ENCODE results near the gene GIGYF1. TPM values are rescaled to one million over a fixed set of nuclear protein-coding genes. Genes with fewer than 3 reads are reported as not detected.

The GIGYF1 gene
- total RNA-seq, 1 experiment from 2014 or later, result 47.4 TPM

DNA sequence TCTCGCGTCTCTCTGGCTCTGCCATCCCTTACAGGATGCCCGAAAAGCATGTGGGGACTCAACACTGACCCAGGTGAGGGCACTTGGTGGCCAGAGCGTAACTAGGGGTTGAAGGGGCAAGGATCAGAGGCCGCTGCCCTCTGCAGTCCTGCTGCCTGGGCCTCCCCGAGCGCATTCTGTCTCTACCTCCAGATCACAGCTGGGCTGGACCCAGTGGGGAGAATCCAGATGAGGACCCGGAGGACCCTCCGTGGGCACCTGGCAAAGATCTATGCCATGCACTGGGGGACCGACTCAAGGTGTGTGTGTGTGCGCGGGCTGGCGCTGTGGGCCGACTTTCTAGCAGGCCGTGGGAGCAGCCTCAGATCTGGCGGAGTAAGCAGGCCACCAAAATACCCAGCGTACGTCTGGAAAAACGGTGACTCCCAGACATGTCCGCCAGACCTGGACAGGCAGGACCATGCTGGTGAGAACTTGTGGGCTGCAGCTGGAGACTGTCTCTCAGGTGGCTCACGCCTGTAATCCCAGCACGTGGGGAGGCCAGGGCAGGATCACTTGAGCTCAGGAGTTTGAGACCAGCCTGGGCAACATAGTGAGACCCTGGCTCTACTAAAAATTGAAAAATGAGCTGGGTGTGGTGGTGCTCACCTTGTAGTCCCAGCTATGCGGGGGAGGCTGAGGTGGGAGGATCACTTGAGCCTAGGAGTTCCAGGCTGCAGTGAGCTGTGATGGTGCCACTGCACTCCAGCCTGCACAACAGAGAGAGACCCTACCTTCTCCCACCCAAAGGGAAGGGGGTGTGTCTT, 17.3 kb downstream of the GIGYF1 start:
- TF ChIP-seq, protein P1, sequence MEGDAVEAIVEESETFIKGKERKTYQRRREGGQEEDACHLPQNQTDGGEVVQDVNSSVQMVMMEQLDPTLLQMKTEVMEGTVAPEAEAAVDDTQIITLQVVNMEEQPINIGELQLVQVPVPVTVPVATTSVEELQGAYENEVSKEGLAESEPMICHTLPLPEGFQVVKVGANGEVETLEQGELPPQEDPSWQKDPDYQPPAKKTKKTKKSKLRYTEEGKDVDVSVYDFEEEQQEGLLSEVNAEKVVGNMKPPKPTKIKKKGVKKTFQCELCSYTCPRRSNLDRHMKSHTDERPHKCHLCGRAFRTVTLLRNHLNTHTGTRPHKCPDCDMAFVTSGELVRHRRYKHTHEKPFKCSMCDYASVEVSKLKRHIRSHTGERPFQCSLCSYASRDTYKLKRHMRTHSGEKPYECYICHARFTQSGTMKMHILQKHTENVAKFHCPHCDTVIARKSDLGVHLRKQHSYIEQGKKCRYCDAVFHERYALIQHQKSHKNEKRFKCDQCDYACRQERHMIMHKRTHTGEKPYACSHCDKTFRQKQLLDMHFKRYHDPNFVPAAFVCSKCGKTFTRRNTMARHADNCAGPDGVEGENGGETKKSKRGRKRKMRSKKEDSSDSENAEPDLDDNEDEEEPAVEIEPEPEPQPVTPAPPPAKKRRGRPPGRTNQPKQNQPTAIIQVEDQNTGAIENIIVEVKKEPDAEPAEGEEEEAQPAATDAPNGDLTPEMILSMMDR (conservative IDR thresholded peaks at IDR 0.05; ENCODE audit: low read depth, low read length), result no peak
- no peak for TF ChIP-seq EZH2 (IDR thresholded peaks at IDR 0.05; ENCODE audit: borderline replicate concordance, low read depth, low read length, poor library complexity, severe bottlenecking)
- Histone ChIP-seq H3K4me3 (ENCODE audit: low read depth, low read length, poor library complexity, severe bottlenecking) (peak overlapping the region; percentile 98), H3K27ac (ENCODE audit: low read depth, low read length, poor library complexity, severe bottlenecking) (peak overlapping the region; percentile 48), H3K36me3 (ENCODE audit: insufficient read depth, low read length, poor library complexity, severe bottlenecking) (peaks cover 49% of the 10 kb centered on the region), H3K4me1 (ENCODE audit: insufficient read depth, low read length, poor library complexity, severe bottlenecking) (peaks cover 13% of the 10 kb centered on the region), H3K9me3 (ENCODE audit: low read depth, low read length, poor library complexity, severe bottlenecking) (no peaks in the 10 kb centered on the region), H3K27me3 (replicated peaks; ENCODE audit: insufficient read depth, low read depth, low read length, poor library complexity) (no peaks in the 10 kb centered on the region)
- BruUV-seq (replicated peaks), result no TSS peak
- ChIA-PET CTCF (interaction anchor here (0.7 kb wide), 1 partner anchor 48 kb away, joined by 6 read pairs; no protein-coding TSS in a partner anchor), POLR2A (ENCODE audit: low non-redundant PET) (interaction anchor here (0.6 kb wide), 1 partner anchor 15 kb away, joined by 3 read pairs; no protein-coding TSS in a partner anchor)
- no peak for DNase-seq (ENCODE audit: low spot score)
- intact Hi-C loops (cut with micrococcal nuclease; ENCODE audit: unreplicated experiment), result loop anchor here (10.0 kb wide), 1 partner anchor 92 kb away; the partner anchor contains the start of genes FBXO24 and LRCH4

DNA sequence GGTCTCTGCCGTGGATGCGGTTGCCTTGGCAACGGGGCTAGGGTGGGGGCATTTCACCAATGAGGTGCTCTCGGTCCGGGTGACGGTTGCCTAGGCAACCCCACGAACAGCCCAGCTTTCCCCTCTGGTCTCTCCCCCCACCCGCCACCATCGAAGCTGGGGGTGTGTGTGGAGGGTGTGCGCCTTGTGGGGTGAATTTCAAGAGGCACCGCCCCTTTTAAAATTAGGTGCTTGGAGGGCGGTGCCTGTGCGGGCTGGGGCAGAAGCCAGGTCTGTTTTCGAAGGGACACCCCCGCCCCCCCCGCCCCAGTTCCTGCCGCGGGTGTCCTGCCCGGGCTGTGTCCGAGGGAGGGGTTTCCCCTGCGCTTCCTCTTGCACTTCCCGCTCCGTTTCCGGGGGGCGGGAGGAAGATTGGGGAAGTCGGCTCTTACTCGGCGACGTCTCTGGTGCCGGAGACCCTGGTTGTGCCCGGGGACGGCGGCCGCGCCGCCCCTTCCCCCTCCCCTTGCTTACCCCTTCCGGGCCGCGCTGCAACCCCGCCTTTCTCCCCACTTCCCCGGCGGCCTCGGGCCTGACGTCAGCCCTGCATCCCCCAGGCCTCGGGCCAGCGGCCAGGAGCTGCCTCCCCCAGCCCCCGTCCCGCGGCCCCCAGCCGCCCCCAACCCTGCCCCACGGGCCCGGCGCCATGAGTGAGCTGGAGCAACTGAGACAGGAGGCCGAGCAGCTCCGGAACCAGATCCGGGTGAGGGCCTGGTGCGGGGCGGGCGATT, 18.3 kb downstream of the GIGYF1 start:
- CTCF ChIA-PET, result interaction anchor here (0.7 kb wide), 1 partner anchor 49 kb away, joined by 6 read pairs; no protein-coding TSS in a partner anchor
- DNase-seq (ENCODE audit: low spot score), result peak; percentile 83
- BruUV-seq (replicated peaks), result no TSS peak
- Histone ChIP-seq H3K4me3 (ENCODE audit: low read depth, low read length, poor library complexity, severe bottlenecking) (peak overlapping the region; percentile 98), H3K36me3 (ENCODE audit: insufficient read depth, low read length, poor library complexity, severe bottlenecking) (peaks cover 39% of the 10 kb centered on the region), H3K9me3 (ENCODE audit: low read depth, low read length, poor library complexity, severe bottlenecking) (no peaks in the 10 kb centered on the region), H3K4me1 (ENCODE audit: insufficient read depth, low read length, poor library complexity, severe bottlenecking) (peaks cover 8% of the 10 kb centered on the region), H3K27ac (ENCODE audit: low read depth, low read length, poor library complexity, severe bottlenecking) (peak overlapping the region; percentile 48), H3K27me3 (replicated peaks; ENCODE audit: insufficient read depth, low read depth, low read length, poor library complexity) (no peaks in the 10 kb centered on the region)
- intact Hi-C loops (cut with micrococcal nuclease; ENCODE audit: unreplicated experiment), result loop anchor here (10.0 kb wide), 1 partner anchor 91 kb away; the partner anchor contains the start of genes FBXO24 and LRCH4
- POLR2A ChIA-PET (ENCODE audit: low non-redundant PET), result no interaction called here
- TF ChIP-seq EZH2 (IDR thresholded peaks at IDR 0.05; ENCODE audit: borderline replicate concordance, low read depth, low read length, poor library complexity, severe bottlenecking), result no peak
- TF ChIP-seq, protein P1 (conservative IDR thresholded peaks at IDR 0.05; ENCODE audit: low read depth, low read length), result no peak

DNA sequence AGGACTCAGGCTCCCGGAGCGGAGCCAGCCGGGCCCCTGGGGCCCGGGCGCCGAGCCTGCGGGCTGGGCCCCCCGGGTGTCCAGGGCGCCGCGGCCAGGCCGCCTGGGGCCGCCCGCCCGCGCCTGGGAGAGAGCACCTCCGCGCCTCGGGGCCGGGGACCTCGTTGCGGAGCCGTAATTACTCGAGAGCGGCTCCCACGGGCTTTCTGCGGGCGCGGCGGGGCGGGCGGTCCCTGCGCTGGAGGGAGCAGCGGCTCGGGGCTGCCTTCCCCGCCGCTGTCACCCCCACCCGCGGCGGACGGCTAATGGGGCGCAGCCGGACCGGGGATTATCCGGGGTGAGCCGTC, 19.0 kb downstream of the GIGYF1 start:
- POLR2A ChIA-PET (ENCODE audit: low non-redundant PET), result no interaction called here
- intact Hi-C loops (cut with micrococcal nuclease; ENCODE audit: unreplicated experiment), result loop anchor here (10.0 kb wide), 1 partner anchor 90 kb away; the partner anchor contains the start of genes FBXO24 and LRCH4

More for the DNA sequence above, 19.0 kb downstream of the GIGYF1 start:
- no TSS peak for BruUV-seq (replicated peaks)
- Histone ChIP-seq H3K9me3 (ENCODE audit: low read depth, low read length, poor library complexity, severe bottlenecking) (no peaks in the 10 kb centered on the region), H3K4me1 (ENCODE audit: insufficient read depth, low read length, poor library complexity, severe bottlenecking) (peaks cover 1% of the 10 kb centered on the region), H3K27ac (ENCODE audit: low read depth, low read length, poor library complexity, severe bottlenecking) (peak overlapping the region; percentile 99), H3K27me3 (replicated peaks; ENCODE audit: insufficient read depth, low read depth, low read length, poor library complexity) (no peaks in the 10 kb centered on the region), H3K4me3 (ENCODE audit: low read depth, low read length, poor library complexity, severe bottlenecking) (peak overlapping the region; percentile 98), H3K36me3 (ENCODE audit: insufficient read depth, low read length, poor library complexity, severe bottlenecking) (peaks cover 33% of the 10 kb centered on the region)
- DNase-seq (ENCODE audit: low spot score), result no peak
- CTCF ChIA-PET, result no interaction called here
- TF ChIP-seq, protein P1 (conservative IDR thresholded peaks at IDR 0.05; ENCODE audit: low read depth, low read length), result no peak
